Brain microvascular endothelial cell (primary cell): ENCODE data around the gene ATG2A.

Source experiments
- DNase-seq: peaks from one replicate; pipeline ENCODE4 v3.0.0-alpha.2; 2020
- H3K27ac ChIP-seq: fragments of 250-450 bp; sonication (Bioruptor Pico); 2 replicates; pipeline ENCODE4 v1.5.1; 2020; ENCODE audit warnings: mild to moderate bottlenecking, moderate library complexity
- H3K27me3 ChIP-seq: fragments of 250-450 bp; sonication (Bioruptor Pico); replicated peaks from 2 replicates; pipeline ENCODE4 v1.5.1; 2020; ENCODE audit warnings: mild to moderate bottlenecking
- H3K36me3 ChIP-seq: fragments of 250-450 bp; sonication (Bioruptor Pico); replicated peaks from 2 replicates; pipeline ENCODE4 v1.5.1; 2020; ENCODE audit warnings: mild to moderate bottlenecking
- H3K4me3 ChIP-seq: 2 replicates; pipeline ENCODE4 v1.5.1; 2011; ENCODE audit warnings: low read depth, mild to moderate bottlenecking, control low read depth, low read length, moderate library complexity
- in situ Hi-C: cut with HindIII; loops from 2 replicates; pipeline ENCODE4 v1.10.0; 2017; ENCODE audit warnings: low sequenced_read_pairs, low pct_ligation_motif_present
- TF ChIP-seq, protein P1 (sequence below): IDR thresholded peaks from 2 replicates; pipeline ENCODE4 v1.5.1; 2011; ENCODE audit warnings: low read depth, mild to moderate bottlenecking, moderate library complexity, low read length, control low read depth, inconsistent platforms; ENCODE audit errors: missing control alignments

Gene ATG2A

DNA sequence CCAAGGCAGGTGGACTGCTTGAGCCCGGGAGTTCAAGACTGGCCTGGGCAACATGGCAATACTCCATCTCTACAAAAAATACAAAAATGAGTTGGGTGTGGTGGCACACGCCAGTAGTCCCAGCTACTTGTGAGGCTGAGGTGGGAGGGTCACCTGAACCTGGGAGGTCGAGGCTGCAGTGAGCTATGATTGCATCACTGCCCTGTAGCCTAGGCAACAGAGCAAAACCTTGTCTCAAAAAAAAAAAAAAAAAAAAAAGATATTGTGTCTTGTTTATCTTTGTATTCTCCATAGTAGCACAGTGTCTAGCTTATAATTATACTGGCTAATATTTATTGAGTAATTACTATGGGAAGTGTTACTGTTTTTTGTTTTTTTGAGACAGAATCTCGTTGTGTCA, 34.5 kb upstream of the ATG2A start:
- in situ Hi-C loops: no loop called here
- no peaks in the 10 kb centered on the region for H3K27me3 ChIP-seq
- H3K36me3 ChIP-seq: no peaks in the 10 kb centered on the region
- TF ChIP-seq, protein P1, sequence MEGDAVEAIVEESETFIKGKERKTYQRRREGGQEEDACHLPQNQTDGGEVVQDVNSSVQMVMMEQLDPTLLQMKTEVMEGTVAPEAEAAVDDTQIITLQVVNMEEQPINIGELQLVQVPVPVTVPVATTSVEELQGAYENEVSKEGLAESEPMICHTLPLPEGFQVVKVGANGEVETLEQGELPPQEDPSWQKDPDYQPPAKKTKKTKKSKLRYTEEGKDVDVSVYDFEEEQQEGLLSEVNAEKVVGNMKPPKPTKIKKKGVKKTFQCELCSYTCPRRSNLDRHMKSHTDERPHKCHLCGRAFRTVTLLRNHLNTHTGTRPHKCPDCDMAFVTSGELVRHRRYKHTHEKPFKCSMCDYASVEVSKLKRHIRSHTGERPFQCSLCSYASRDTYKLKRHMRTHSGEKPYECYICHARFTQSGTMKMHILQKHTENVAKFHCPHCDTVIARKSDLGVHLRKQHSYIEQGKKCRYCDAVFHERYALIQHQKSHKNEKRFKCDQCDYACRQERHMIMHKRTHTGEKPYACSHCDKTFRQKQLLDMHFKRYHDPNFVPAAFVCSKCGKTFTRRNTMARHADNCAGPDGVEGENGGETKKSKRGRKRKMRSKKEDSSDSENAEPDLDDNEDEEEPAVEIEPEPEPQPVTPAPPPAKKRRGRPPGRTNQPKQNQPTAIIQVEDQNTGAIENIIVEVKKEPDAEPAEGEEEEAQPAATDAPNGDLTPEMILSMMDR: no peak
- H3K4me3 ChIP-seq: no peak overlapping the region
- no peak for DNase-seq
- H3K27ac ChIP-seq: no peak overlapping the region

DNA sequence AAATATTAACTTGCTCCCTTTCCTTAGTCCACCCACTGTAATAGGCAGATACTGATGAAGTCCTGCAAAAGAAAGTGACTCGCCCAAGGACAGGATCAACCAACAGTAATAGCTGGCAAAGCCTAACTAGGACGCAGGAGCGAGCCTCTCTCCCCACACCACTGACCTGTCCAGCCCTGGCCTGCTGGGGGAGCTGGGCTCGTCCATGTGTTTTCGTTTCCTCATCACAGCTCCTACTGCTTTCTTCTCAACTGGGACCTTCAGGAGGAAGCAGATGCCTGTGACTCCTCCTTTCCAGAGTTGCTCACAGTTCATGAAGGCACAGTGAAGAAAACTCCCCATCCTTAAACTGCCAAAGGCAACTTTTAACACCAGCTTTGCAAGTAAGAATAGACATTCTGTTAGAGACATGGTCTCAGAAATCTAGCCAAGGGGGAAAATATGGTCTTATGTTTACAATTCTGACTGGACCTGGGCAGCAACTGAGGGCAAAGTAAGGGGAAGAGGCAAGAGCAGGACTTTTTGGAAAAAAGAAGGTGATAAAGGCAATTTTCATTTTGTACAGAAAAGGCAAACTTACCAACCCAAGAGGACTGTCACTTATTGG, 30.3 kb upstream of the ATG2A start:
- Histone ChIP-seq H3K4me3 (no peak overlapping the region), H3K36me3 (no peaks in the 10 kb centered on the region), H3K27me3 (no peaks in the 10 kb centered on the region), H3K27ac (no peak overlapping the region)
- TF ChIP-seq, protein P1: peak; percentile 28
- in situ Hi-C loops: no loop called here
- no peak for DNase-seq

DNA sequence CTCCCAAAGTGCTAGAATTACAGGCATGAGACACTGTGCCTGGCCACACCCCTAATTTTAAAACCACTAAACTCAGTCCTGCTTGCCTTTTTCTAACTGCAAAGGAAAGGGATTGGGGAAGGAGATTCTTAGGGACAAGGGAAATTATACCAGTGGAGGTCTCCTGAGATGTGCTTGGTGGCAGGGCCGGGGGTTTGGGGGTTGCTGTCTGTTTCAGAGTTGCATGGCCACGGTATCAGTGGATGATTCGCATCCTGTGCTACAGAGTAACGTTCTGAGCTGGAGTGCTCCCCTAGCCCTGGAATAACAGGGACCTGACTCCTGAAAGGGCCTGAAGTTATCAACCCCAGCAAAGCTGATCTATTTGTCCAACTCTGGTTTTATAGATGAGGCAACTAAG, 19.5 kb upstream of the ATG2A start:
- Histone ChIP-seq H3K4me3 (no peak overlapping the region), H3K27ac (no peak overlapping the region), H3K27me3 (no peaks in the 10 kb centered on the region), H3K36me3 (peaks cover 31% of the 10 kb centered on the region)
- TF ChIP-seq, protein P1: no peak
- in situ Hi-C loops: no loop called here
- no peak for DNase-seq

DNA sequence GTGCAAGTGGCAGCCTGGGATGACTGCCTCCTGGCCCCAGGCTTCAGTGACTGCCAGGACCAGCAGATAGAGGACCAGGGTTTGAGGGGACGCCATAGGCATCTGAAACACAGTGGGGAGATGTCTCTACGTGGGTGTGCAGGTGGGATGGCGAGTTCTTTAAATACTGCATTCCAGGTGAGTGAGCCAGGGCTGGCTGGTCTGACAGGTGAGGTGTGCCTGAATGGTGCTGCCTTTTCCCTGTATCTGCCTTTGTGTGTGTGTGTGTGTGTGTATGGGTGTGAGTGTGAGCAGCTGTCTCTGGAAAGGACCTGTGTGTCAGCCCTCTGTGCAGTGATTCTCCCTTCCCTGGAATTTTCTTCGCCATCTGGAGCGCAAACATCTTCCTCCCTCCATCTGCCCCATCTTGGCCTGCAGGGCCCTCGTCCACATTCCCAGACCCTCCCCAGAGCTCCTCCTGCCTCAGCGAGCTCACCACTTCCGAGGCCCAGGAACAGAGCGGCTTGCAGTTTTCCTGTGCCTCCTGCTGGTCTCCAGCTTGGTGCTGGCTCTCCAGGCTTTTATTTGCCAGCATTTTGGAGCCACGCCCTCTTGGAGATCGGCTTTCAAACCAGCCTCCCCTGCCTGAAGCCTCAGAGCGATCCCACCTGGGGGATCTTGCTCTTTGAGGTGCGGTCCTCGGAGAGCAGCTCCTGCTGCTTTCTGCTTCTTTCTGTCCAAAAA, 18.5 kb upstream of the ATG2A start, which contains the start of gene GPHA2:
Gene GPHA2, minus strand, starts transcription at position 535 of the 723 bp plus-strand sequence. Its CDS starts 433 bp downstream, at position 102.
- Histone ChIP-seq H3K36me3 (peaks cover 41% of the 10 kb centered on the region), H3K27ac (no peak within 1 kb of the TSS), H3K4me3 (no peak within 1 kb of the TSS), H3K27me3 (no peaks in the 10 kb centered on the region)
- TF ChIP-seq, protein P1: peak; percentile 12
- DNase-seq: no peak
- in situ Hi-C loops: no loop called here

DNA sequence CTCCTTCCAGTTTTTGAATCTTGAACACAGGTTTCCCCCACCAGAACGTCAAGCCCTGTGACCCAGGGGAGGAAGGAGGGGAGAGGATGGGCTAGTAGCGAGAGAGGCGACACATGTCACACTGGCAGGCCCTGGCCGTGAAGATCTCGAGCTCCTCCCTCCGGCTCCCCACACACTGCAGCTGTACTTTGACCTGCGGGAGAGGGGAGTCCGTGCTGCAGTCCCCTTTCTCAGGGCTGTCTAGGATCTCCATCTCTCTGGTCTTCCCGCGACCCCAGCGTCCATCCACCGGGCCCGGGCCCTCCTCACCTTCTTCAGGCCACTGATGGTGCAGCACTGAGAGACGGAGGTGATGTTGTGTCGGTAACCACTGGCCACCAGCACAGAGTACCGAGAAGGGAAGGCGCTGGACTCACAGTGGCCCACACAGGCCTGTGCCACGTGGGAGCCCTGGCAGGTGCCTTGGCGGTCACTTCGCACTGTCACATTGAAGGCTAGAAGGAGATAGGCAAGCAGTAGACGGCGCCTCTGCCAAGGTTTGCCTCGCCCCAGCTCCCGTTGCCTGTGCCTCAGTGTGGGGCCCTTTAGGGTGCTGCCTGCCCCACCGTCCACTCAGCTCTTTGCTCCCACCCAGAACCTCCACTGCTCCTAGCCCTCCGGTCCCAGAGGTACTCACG, 17.8 kb upstream of the ATG2A start:
- TF ChIP-seq, protein P1: no peak
- peaks cover 47% of the 10 kb centered on the region for H3K36me3 ChIP-seq
- no peaks in the 10 kb centered on the region for H3K27me3 ChIP-seq
- in situ Hi-C loops: no loop called here
- no peak for DNase-seq
- no peak overlapping the region for H3K27ac ChIP-seq
- H3K4me3 ChIP-seq: no peak overlapping the region
